Loucy (cell line): ENCODE results near the gene CYBB.

ENCODE experiments used
- CTCF ChIP-seq: fragments of 200-600 bp; sonication (generic); conservative IDR thresholded peaks from 2 replicates; pipeline ENCODE4 v1.5.1; 2014; ENCODE audit warnings: mild to moderate bottlenecking, antibody characterized with exemption, low read length
- EZH2phosphoT487 ChIP-seq: fragments of 200-600 bp; IDR thresholded peaks from 2 replicates; pipeline ENCODE4 v1.6.1; 2018; ENCODE audit warnings: antibody characterized with exemption, mild to moderate bottlenecking, moderate library complexity, borderline replicate concordance

GRCh38 chrX:37817579-37817978 lies 37.7 kb downstream of the CYBB start:
- TF ChIP-seq CTCF, result no peak
- no peak for TF ChIP-seq EZH2phosphoT487
